B cell (primary cell): Measurements from ENCODE around the gene TFCP2L1.

Source experiments
- CTCF ChIP-seq: fragments of 200-600 bp; IDR thresholded peaks from one replicate; pipeline ENCODE4 v1.8.0; 2022; ENCODE audit warnings: antibody characterized with exemption, mild to moderate bottlenecking
- EZH2 ChIP-seq: IDR thresholded peaks from 2 replicates; pipeline ENCODE4 v1.6.1; 2012; ENCODE audit warnings: borderline replicate concordance, low read depth, mild to moderate bottlenecking, moderate library complexity, low read length; ENCODE audit not compliant: insufficient read depth, poor library complexity, severe bottlenecking

DNA sequence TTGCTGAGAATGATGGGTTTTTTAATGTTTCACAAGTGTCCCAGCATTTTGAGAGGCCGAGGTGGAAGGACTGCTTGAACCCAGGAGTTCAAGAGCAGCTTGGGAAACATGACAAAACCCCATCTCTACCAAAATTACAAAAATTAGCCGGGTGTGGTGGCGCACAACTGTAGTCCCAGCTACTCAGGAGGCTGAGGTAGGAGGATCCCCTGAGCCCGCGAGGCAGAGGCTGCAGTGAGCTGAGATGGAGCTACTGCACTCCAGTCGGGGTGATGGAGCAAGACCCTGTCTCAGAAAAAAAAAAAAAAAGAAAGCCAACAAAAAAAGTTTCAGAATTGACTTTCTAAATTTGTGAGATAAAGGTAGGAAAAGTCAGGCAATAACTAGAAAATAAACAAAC lies 8.7 kb downstream of the TFCP2L1 start:
- TF ChIP-seq CTCF (no peak), EZH2 (no peak)
